ENCODE measurements around the gene OTUD5.

The OTUD5 gene

GRCh38 chrX:48939524-48940228, 17.7 kb downstream of the OTUD5 start:
- FAIRE-seq, result peak; percentile 97
- DNase-seq (ENCODE audit: extremely low spot score, insufficient read length, low read depth), result no peak

DNA sequence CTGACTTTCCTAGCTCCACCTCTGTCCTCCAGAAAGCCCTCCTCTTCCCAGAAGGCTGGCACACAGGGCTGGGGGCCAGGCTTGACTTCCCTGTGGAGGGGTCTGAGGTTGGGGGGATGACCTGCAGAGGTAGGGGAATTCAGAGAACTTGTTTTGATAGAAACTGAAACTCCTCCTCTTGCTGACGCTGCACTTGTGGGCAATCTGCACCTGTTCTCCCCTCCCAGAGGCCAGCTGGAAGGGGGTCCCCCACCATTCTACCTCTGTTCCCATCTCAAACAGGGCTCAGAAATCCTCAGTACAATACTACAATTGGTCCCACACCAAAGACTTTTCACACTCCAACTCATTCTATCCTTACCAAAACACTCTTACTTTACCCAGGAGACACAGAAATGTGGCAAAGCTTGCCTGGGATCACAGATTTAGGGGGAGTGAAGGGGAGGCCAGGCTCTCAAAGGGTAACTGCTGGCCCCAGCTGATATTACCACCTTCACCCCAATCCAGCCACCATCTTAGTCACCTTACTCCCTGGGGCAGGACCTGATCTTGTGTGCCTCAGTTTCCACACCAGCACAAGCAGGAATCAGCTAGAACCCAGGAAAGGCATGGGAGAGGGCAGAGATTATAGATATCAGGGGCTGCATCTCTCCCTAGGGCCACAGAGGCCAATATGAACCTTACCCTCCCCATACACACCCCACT, 18.5 kb downstream of the OTUD5 start:
- DNase-seq (ENCODE audit: extremely low spot score, insufficient read length, low read depth) (peak; percentile 35), FAIRE-seq (peak; percentile 96)

DNA sequence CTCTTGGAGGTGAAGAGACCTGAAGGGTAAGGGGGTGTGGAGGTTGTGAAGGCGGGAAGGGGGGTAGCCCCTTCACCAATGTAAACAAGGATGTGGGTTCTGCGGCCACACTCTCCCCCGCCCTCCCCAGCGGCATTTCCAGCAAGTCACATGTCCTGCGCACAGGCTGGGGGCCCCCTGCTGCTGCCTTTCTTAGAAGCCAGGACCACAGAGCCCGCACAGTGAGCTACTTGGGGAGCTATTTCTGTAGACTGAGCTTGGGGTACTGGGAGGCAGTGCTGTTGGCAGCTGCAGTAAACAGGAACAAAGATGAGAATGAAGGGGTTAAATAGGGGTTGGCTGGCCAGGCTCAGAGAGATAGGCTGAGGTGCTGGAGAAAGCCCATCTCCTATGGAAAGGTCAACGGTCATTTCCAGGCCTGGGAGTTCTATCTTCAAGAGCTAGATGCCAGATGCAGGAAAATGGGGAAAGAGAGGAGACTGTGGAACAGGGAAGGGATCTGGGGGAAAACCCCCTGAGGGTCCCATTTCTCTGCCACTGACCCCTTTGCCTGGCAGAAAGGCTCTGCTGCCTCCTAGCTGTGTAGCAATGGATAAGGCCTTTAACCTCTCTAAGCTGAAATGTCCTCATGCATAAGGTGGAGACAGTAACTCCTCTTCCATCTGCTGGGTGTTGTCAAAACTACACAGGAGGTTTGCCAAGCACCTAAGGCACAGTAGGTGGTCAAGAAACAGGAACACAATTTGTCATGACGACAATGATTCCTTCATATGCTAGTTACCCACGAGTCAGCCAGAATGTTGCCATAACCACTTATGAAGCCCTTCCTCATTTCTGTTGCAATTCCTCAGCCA, 20.1 kb downstream of the OTUD5 start:
- FAIRE-seq, result peak; percentile 99
- no peak for DNase-seq (ENCODE audit: extremely low spot score, insufficient read length, low read depth)

GRCh38 chrX:48936429-48937053, 20.9 kb downstream of the OTUD5 start:
- FAIRE-seq (no peak), DNase-seq (ENCODE audit: extremely low spot score, insufficient read length, low read depth) (no peak)

DNA sequence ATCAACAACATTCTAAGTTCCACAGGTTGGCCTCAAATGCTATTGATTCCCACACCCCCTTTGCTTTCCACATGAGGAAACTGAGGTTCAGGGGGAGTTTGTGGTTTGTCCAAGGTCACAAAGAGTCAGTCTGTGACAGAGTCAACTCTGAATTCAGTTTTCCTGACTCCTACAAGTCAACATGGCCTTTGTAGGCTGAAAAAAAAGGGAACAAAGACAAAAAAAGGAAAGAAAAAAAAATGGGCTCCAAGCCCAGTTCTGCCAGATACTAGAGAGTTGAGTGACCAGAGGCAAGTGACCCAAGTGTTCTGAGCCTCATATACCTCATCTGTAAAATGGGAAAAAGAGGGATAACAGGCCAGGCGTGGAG, 22.1 kb downstream of the OTUD5 start:
- FAIRE-seq, result peak; percentile 56
- no peak for DNase-seq (ENCODE audit: extremely low spot score, insufficient read length, low read depth)

- FAIRE-seq (no peak), DNase-seq (ENCODE audit: extremely low spot score, insufficient read length, low read depth) (no peak)
These were observed 22.7 kb downstream of the OTUD5 start for GRCh38 chrX:48934581-48935300.

GRCh38 chrX:48933757-48934156, 23.6 kb downstream of the OTUD5 start:
- FAIRE-seq, result peak; percentile 86
- no peak for DNase-seq (ENCODE audit: extremely low spot score, insufficient read length, low read depth)

GRCh38 chrX:48927736-48928382, 29.5 kb downstream of the OTUD5 start:
- FAIRE-seq (no peak), DNase-seq (ENCODE audit: extremely low spot score, insufficient read length, low read depth) (no peak)

DNA sequence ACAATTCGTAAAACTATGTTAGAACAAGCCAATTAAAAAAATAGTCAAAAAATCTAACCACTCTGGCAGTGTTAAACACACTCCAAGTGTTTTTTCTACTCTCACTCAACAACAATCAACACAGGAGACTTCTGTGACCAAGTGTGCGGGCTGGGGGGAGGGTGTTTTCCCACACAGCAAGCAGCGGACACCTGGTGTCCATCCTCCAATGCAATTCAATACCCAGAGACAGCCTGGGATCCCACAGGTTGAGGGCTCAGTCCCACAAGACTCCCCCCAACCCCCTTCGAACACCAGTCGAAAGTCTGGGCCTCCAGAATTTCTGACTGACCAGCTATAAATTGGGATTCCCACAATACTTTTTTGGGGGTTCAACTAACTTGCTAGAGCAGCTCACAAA, 30.3 kb downstream of the OTUD5 start:
- DNase-seq (ENCODE audit: extremely low spot score, insufficient read length, low read depth) (no peak), FAIRE-seq (no peak)

- DNase-seq (ENCODE audit: extremely low spot score, insufficient read length, low read depth) (no peak), FAIRE-seq (no peak)
These were observed 33.1 kb downstream of the OTUD5 start for GRCh38 chrX:48924270-48924669.

- FAIRE-seq, result no peak
- DNase-seq (ENCODE audit: extremely low spot score, insufficient read length, low read depth), result no peak
These were observed 33.6 kb downstream of the OTUD5 start for GRCh38 chrX:48923771-48924170.

GRCh38 chrX:48920718-48921104, 36.7 kb downstream of the OTUD5 start:
- FAIRE-seq (no peak), DNase-seq (ENCODE audit: extremely low spot score, insufficient read length, low read depth) (no peak)

DNA sequence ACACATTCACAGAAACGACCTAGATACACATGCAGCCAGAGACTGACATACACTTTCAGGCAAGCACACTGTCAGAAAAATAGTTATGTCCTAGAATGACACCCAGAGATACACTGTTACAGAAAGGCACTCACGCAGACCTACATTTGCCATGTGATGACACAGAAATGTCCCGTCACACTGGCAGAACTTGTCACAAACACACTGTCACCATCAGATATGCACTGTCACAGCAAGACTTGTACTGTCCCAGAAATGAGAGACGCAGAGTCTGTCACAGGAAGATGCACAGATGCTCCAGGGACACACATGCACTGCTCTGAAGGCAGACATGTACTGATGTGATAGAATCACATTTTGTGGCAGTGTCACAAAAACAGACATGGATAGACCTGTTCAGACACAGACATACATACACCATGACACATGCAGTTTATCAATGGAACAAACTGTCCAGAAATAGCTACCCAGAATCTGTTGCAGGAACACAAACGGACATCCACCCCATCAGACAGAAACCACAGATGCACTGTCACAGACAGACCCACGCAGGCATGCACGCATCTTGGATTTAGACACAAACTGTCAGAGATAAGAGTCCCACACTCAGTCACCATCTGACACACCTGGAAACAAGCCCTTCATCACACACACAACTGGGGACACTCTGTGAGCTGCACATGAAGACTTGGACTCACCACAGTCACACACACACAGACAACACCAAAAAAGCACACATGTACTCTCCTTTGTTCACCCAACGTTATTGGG, 37.3 kb downstream of the OTUD5 start:
- no peak for DNase-seq (ENCODE audit: extremely low spot score, insufficient read length, low read depth)
- peak; percentile 82 for FAIRE-seq

DNA sequence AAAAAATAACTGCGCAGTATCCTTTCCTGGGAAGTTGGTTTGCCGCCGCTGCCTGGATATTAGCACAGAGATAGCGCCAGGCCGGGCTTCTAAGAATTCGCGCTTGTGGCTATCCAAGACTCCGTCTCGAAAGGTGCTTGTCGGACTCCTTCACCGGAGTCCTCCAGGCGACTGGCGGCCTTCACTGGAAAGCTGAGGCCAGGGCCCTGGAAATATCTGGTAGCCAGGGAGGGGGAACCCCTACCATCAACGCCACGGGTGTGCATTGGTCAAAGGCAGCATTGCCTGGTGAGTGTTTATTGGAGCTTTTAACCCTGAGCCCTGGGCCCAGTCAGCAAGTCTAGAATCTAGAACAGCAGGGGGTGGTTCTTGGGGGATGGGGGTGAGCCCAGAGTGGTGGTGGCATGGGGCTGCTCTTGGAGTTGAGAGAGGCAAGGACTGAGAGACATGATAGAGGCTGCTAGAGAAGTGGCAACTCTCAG, 38.0 kb downstream of the OTUD5 start:
- FAIRE-seq (no peak), DNase-seq (ENCODE audit: extremely low spot score, insufficient read length, low read depth) (no peak)

- DNase-seq (ENCODE audit: extremely low spot score, insufficient read length, low read depth), result peak; percentile 70
- peak; percentile 100 for FAIRE-seq
These were observed 38.6 kb downstream of the OTUD5 start, which contains the start of gene PIM2 for GRCh38 chrX:48918643-48919340. PIM2 (minus strand) TSS chrX:48919024; CDS start chrX:48918834, 190 bp downstream.

- FAIRE-seq, result peak; percentile 12
- DNase-seq (ENCODE audit: extremely low spot score, insufficient read length, low read depth), result no peak
These were observed 39.1 kb downstream of the OTUD5 start for GRCh38 chrX:48918301-48918642.

GRCh38 chrX:48917139-48918001, 40.0 kb downstream of the OTUD5 start:
- DNase-seq (ENCODE audit: extremely low spot score, insufficient read length, low read depth), result peak; percentile 54
- FAIRE-seq, result peak; percentile 100

Data from GM18507 (cell line).